Parathyroid adenoma (tissue), 2 donors: ENCODE measurements around the gene TNS3.

ENCODE experiments used
- H2AFZ ChIP-seq: fragments of 300-600 bp; sonication (generic); one replicate; pipeline ENCODE4 v1.7.0; 2017; ENCODE audit warnings: antibody characterized with exemption, mild to moderate bottlenecking
- H3K27ac ChIP-seq: fragments of 300-600 bp; sonication (generic); one replicate; pipeline ENCODE4 v1.7.0; 2017
- H3K27me3 ChIP-seq: fragments of 300-600 bp; sonication (generic); one replicate; pipeline ENCODE4 v1.7.0; 2017; ENCODE audit warnings: low read length; ENCODE audit not compliant: control insufficient read depth, insufficient read depth
- H3K36me3 ChIP-seq: fragments of 300-600 bp; sonication (generic); one replicate; pipeline ENCODE4 v1.7.0; 2017; ENCODE audit warnings: low read length; ENCODE audit not compliant: control insufficient read depth, insufficient read depth
- H3K4me1 ChIP-seq: fragments of 300-600 bp; sonication (generic); one replicate; pipeline ENCODE4 v1.7.0; 2017; ENCODE audit warnings: control low read depth
- H3K4me2 ChIP-seq: fragments of 300-600 bp; sonication (generic); one replicate; pipeline ENCODE4 v1.7.0; 2017; ENCODE audit warnings: low read length
- H3K4me3 ChIP-seq: fragments of 300-600 bp; sonication (generic); one replicate; pipeline ENCODE4 v1.7.0; 2017; ENCODE audit warnings: low read depth, low read length
- H3K79me2 ChIP-seq: fragments of 300-600 bp; sonication (generic); one replicate; pipeline ENCODE4 v1.7.0; 2017; ENCODE audit warnings: control low read depth
- H3K9ac ChIP-seq: fragments of 300-600 bp; sonication (generic); one replicate; pipeline ENCODE4 v1.7.0; 2017; ENCODE audit warnings: mild to moderate bottlenecking
- H3K9me3 ChIP-seq: fragments of 300-600 bp; sonication (generic); one replicate; pipeline ENCODE4 v1.7.0; 2017; ENCODE audit warnings: low read length; ENCODE audit not compliant: control insufficient read depth
- CTCF ChIP-seq: fragments of 300-600 bp; sonication (generic); IDR thresholded peaks from one replicate; pipeline ENCODE4 v1.7.0; 2017; ENCODE audit warnings: antibody characterized with exemption, mild to moderate bottlenecking
- donor health status: primary hyperparathyroidism.

Gene TNS3

DNA sequence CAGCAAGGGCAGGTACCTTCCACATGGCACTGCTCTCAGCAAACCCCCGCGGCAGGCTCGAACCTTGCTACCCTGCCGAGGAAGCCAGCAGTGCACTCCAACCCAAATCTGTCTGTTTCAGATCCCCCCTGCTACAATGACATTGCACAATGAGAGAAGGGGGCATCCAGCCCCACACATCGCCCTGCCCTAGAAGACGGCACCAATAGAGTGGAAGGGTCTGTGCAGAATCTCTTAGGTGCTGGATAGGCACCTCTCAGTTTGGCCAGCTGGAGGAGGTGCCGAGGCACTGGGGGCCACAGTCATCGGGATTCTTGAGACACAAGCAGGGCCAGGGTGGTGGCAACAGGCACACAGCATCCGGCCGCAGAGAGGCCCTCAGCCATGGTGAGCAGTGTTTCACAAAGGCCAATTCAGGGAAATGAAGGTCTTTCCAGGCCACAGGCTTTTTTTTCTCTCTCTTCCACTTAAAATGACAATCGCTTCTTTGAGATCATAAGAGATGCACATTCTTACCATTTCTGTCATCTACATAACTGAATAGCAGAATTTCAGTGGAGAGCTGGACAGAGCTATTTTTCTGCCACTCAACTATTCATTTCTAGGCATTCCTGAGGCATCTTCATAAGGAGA lies 281.3 kb downstream of the TNS3 start:
- H3K27ac ChIP-seq, result peak overlapping the region; percentile 21
- H2AFZ ChIP-seq, result no peak overlapping the region
- no peaks in the 10 kb centered on the region for H3K9me3 ChIP-seq
- H3K36me3 ChIP-seq, result no peaks in the 10 kb centered on the region
- no peak overlapping the region for H3K4me2 ChIP-seq
- peaks cover 33% of the 10 kb centered on the region for H3K4me1 ChIP-seq
- H3K4me3 ChIP-seq, result no peak overlapping the region
- no peaks in the 10 kb centered on the region for H3K79me2 ChIP-seq
- H3K27me3 ChIP-seq, result no peaks in the 10 kb centered on the region
- no peak overlapping the region for H3K9ac ChIP-seq
- TF ChIP-seq CTCF, result no peak

DNA sequence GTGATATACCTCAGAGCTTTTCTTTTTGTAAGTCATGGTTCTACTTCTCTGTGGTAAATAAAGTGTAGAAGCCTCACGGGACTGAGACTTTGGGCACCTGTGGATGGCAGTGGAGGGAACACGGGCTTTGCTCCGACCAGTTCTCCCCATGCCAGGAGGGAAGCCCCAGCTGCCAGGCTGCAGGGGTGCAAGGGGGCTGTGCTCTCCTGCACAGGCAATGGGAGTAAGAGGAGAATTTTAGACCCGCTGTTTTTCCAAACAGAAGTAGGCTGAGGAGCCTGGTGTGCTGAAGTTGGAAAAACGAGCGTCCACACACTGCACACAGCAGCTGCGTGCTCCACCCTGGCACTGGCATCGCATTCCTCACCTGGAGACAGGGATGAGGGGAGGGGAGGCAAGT lies 282.4 kb downstream of the TNS3 start:
- Histone ChIP-seq H3K79me2 (no peaks in the 10 kb centered on the region), H3K27ac (no peak overlapping the region), H3K27me3 (no peaks in the 10 kb centered on the region), H3K4me1 (peaks cover 32% of the 10 kb centered on the region), H3K9me3 (no peaks in the 10 kb centered on the region), H3K36me3 (no peaks in the 10 kb centered on the region), H3K4me2 (no peak overlapping the region), H3K4me3 (no peak overlapping the region), H3K9ac (no peak overlapping the region), H2AFZ (no peak overlapping the region)
- no peak for TF ChIP-seq CTCF

GRCh38 chr7:47298636-47299035 lies 283.3 kb downstream of the TNS3 start:
- TF ChIP-seq CTCF, result no peak
- Histone ChIP-seq H3K79me2 (no peaks in the 10 kb centered on the region), H3K36me3 (no peaks in the 10 kb centered on the region), H2AFZ (no peak overlapping the region), H3K27ac (no peak overlapping the region), H3K4me3 (no peak overlapping the region), H3K4me2 (no peak overlapping the region), H3K27me3 (no peaks in the 10 kb centered on the region), H3K4me1 (peaks cover 34% of the 10 kb centered on the region), H3K9ac (no peak overlapping the region), H3K9me3 (no peaks in the 10 kb centered on the region)

DNA sequence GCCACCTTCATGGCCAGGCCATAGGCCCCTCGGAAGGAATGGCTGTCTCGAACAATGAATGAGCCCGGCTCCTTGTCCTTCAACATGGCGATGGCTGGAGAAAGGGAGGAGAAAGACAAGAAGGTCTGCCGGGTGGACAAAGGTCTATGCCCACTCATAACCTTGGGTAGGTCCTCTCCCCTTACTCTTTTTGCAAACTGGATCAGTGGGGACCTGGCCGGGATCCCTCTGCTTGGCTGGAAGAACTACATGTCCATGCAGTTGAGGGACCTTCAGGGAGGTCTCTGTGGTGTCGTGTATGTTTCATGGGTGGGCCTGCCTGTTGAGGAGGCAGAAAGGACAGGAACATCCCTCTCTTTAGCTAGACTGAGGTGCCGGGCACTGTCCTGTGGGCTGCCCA lies 284.8 kb downstream of the TNS3 start:
- H2AFZ ChIP-seq, result no peak overlapping the region
- H3K36me3 ChIP-seq, result no peaks in the 10 kb centered on the region
- H3K27me3 ChIP-seq, result no peaks in the 10 kb centered on the region
- no peak for TF ChIP-seq CTCF
- no peak overlapping the region for H3K4me2 ChIP-seq
- H3K4me1 ChIP-seq, result peaks cover 34% of the 10 kb centered on the region
- H3K9me3 ChIP-seq, result no peaks in the 10 kb centered on the region
- H3K79me2 ChIP-seq, result no peaks in the 10 kb centered on the region
- H3K4me3 ChIP-seq, result no peak overlapping the region
- no peak overlapping the region for H3K9ac ChIP-seq
- no peak overlapping the region for H3K27ac ChIP-seq

- Histone ChIP-seq H3K79me2 (no peaks in the 10 kb centered on the region), H3K4me1 (peaks cover 28% of the 10 kb centered on the region), H3K27me3 (no peaks in the 10 kb centered on the region), H3K36me3 (no peaks in the 10 kb centered on the region), H3K27ac (no peak overlapping the region), H2AFZ (no peak overlapping the region), H3K4me2 (no peak overlapping the region), H3K4me3 (no peak overlapping the region), H3K9ac (no peak overlapping the region), H3K9me3 (no peaks in the 10 kb centered on the region)
- no peak for TF ChIP-seq CTCF
Observed at GRCh38 chr7:47295606-47296005, 286.3 kb downstream of the TNS3 start.
